IMR-90 (cell line): ENCODE measurements around the gene USP12. TPM values are rescaled to one million over a fixed set of nuclear protein-coding genes. Genes with fewer than 3 reads are reported as not detected.

Experiments
- ATAC-seq: fragments of 200-7000 bp; cut with Tn5 transposase; 2 replicates; pipeline ENCODE4 v1.9.1; 2020; ENCODE audit warnings: low read depth, mild to moderate bottlenecking, moderate library complexity
- BruUV-seq: library from RNA; stranded (reverse); fragments of 400-500 nt; replicated peaks from 2 replicates; lab custom pipeline; 2021; lab: Mats Ljungman, UMichigan
- CTCF ChIA-PET: fragments of 300-600 bp; formaldehyde crosslinking; extraction: SDS; loops from one replicate; lab custom pipeline; 2021; ENCODE audit warnings: antibody characterized with exemption; lab: Yijun Ruan, JAX
- POLR2A ChIA-PET: fragments of 300-600 bp; sonication (Branson Sonifier 250); formaldehyde crosslinking; loops from one replicate; lab custom pipeline; 2022; ENCODE audit warnings: antibody characterized with exemption; ENCODE audit not compliant: unreplicated experiment; lab: Charles Lee
- DNase-seq: peaks from one replicate; pipeline ENCODE4 v3.0.0; 2013
- H2AFZ ChIP-seq: replicated peaks from 2 replicates; pipeline ENCODE3; 2013; ENCODE audit warnings: low read length, mild to moderate bottlenecking; ENCODE audit not compliant: poor library complexity
- H2AK5ac ChIP-seq: 2 replicates; pipeline ENCODE4 v1.6.1; 2013; ENCODE audit warnings: low read depth, low read length, inconsistent platforms
- H2AK9ac ChIP-seq: replicated peaks from 2 replicates; pipeline ENCODE3; 2013; ENCODE audit warnings: mild to moderate bottlenecking, low read depth, low read length, moderate library complexity; ENCODE audit not compliant: poor library complexity
- H2BK120ac ChIP-seq: 2 replicates; pipeline ENCODE4 v1.6.1; 2013; ENCODE audit warnings: low read depth, low read length, inconsistent platforms
- H2BK15ac ChIP-seq: 3 replicates; pipeline ENCODE4 v1.6.1; 2013; ENCODE audit warnings: low read depth, low read length, inconsistent platforms
- H2BK20ac ChIP-seq: 2 replicates; pipeline ENCODE4 v1.6.1; 2013; ENCODE audit warnings: low read depth, mild to moderate bottlenecking, inconsistent platforms, low read length, moderate library complexity
- H2BK5ac ChIP-seq: 2 replicates; pipeline ENCODE4 v1.6.1; 2013; ENCODE audit warnings: mild to moderate bottlenecking, low read depth, low read length, inconsistent platforms; ENCODE audit not compliant: poor library complexity, severe bottlenecking
- H3K14ac ChIP-seq: replicated peaks from 2 replicates; pipeline ENCODE4 v1.6.1; 2013; ENCODE audit warnings: low read depth, low read length, inconsistent platforms
- H3K18ac ChIP-seq: 2 replicates; pipeline ENCODE4 v1.6.1; 2013; ENCODE audit warnings: low read depth, low read length, control low read depth
- H3K23ac ChIP-seq: 2 replicates; pipeline ENCODE4 v1.6.1; 2013; ENCODE audit warnings: low read depth, low read length, inconsistent platforms
- H3K27ac ChIP-seq: 2 replicates; pipeline ENCODE4 v1.5.1; 2013; ENCODE audit warnings: mild to moderate bottlenecking, control low read depth, low read length; ENCODE audit not compliant: insufficient read depth
- H3K27me3 ChIP-seq: 2 replicates; pipeline ENCODE4 v1.6.1; 2013; ENCODE audit warnings: low read length; ENCODE audit not compliant: control insufficient read depth, insufficient read depth
- H3K36me3 ChIP-seq: 2 replicates; pipeline ENCODE4 v1.6.1; 2013; ENCODE audit warnings: low read length, mixed read lengths; ENCODE audit not compliant: control insufficient read depth, insufficient read depth
- H3K4ac ChIP-seq: 2 replicates; pipeline ENCODE4 v1.6.1; 2013; ENCODE audit warnings: low read depth, low read length, inconsistent platforms
- H3K4me1 ChIP-seq: 2 replicates; pipeline ENCODE4 v1.6.1; 2013; ENCODE audit warnings: low read length, mixed read lengths; ENCODE audit not compliant: control insufficient read depth, insufficient read depth
- H3K4me2 ChIP-seq: 2 replicates; pipeline ENCODE4 v1.6.1; 2013; ENCODE audit warnings: low read depth, mild to moderate bottlenecking, control low read depth, low read length, moderate library complexity
- H3K4me3 ChIP-seq: 2 replicates; pipeline ENCODE4 v1.5.1; 2013; ENCODE audit warnings: low read depth, mild to moderate bottlenecking, control low read depth, low read length, moderate library complexity; ENCODE audit not compliant: insufficient read depth
- H3K56ac ChIP-seq: 2 replicates; pipeline ENCODE4 v1.6.1; 2013; ENCODE audit warnings: low read length, inconsistent platforms; ENCODE audit not compliant: insufficient read depth; ENCODE audit errors: extremely low read depth
- H3K79me1 ChIP-seq, 2 experiments: 2 replicates each; pipeline ENCODE4 v1.6.1; 2013; ENCODE audit warnings: low read length in 2 of 2, inconsistent platforms in 1 of 2, low read depth in 1 of 2
- H3K9ac ChIP-seq: 2 replicates; pipeline ENCODE4 v1.6.1; 2013; ENCODE audit warnings: low read depth, low read length, control low read depth
- H3K9me1 ChIP-seq: 2 replicates; pipeline ENCODE4 v1.6.1; 2013; ENCODE audit warnings: low read length, inconsistent platforms; ENCODE audit not compliant: insufficient read depth
- H3K9me3 ChIP-seq: 2 replicates; pipeline ENCODE4 v1.6.1; 2013; ENCODE audit warnings: low read length; ENCODE audit not compliant: control insufficient read depth, insufficient read depth
- H4K20me1 ChIP-seq: 2 replicates; pipeline ENCODE4 v1.6.1; 2013; ENCODE audit warnings: low read length, inconsistent platforms; ENCODE audit not compliant: insufficient read depth
- H4K5ac ChIP-seq: 2 replicates; pipeline ENCODE4 v1.6.1; 2013; ENCODE audit warnings: mild to moderate bottlenecking, low read depth, low read length, control low read depth
- H4K8ac ChIP-seq, 2 experiments: 2 replicates each; pipeline ENCODE4 v1.6.1; 2013; ENCODE audit warnings: low read depth in 2 of 2, low read length in 2 of 2, control low read depth in 1 of 2, inconsistent platforms in 1 of 2
- H4K91ac ChIP-seq: 2 replicates; pipeline ENCODE4 v1.6.1; 2013; ENCODE audit warnings: low read depth, low read length, inconsistent platforms; ENCODE audit not compliant: insufficient read depth
- BHLHE40 ChIP-seq: fragments of 150-350 bp; IDR thresholded peaks from 2 replicates; pipeline ENCODE4 v1.6.1; 2016; ENCODE audit warnings: mild to moderate bottlenecking, low read depth, low read length
- CEBPB ChIP-seq: IDR thresholded peaks from 2 replicates; pipeline ENCODE4 v1.6.1; 2012; ENCODE audit warnings: low read depth, low read length, improper control_type of control experiment
- CHD1 ChIP-seq: IDR thresholded peaks from 2 replicates; pipeline ENCODE4 v1.6.1; 2012; ENCODE audit warnings: low read depth, low read length, improper control_type of control experiment
- FOS ChIP-seq: fragments of 150-350 bp; IDR thresholded peaks from 2 replicates; pipeline ENCODE4 v1.6.1; 2016; ENCODE audit warnings: low read depth, low read length
- MAFK ChIP-seq: IDR thresholded peaks from 2 replicates; pipeline ENCODE4 v1.6.1; 2012; ENCODE audit warnings: low read depth, low read length, improper control_type of control experiment
- MXI1 ChIP-seq: IDR thresholded peaks from 2 replicates; pipeline ENCODE4 v1.6.1; 2012; ENCODE audit warnings: low read depth, mild to moderate bottlenecking, low read length, moderate library complexity, borderline replicate concordance
- RAD21 ChIP-seq: IDR thresholded peaks from 2 replicates; pipeline ENCODE4 v1.6.1; 2012; ENCODE audit warnings: low read length, improper control_type of control experiment
- RFX5 ChIP-seq: IDR thresholded peaks from 2 replicates; pipeline ENCODE4 v1.8.0; 2012; ENCODE audit warnings: low read depth, mild to moderate bottlenecking, low read length, moderate library complexity
- SMC3 ChIP-seq: fragments of 150-350 bp; IDR thresholded peaks from 2 replicates; pipeline ENCODE4 v1.6.1; 2016; ENCODE audit warnings: low read depth, mild to moderate bottlenecking, antibody characterized with exemption, low read length, moderate library complexity
- dilution Hi-C: fragments of 300-500 bp; cut with HindIII; formaldehyde crosslinking; loops from one replicate; pipeline ENCODE4 v1.14.3; 2018; ENCODE audit warnings: low sequenced_read_pairs; ENCODE audit not compliant: unreplicated experiment
- in situ Hi-C: fragments of 300-500 bp; cut with MboI; formaldehyde crosslinking; loops from 3 replicates; pipeline ENCODE4 v1.14.3; 2019; ENCODE audit warnings: low sequenced_read_pairs, inconsistent platforms, mixed read lengths
- intact Hi-C: fragments of 100-400 bp; cut with micrococcal nuclease; formaldehyde crosslinking; loops from 2 replicates; pipeline ENCODE4 v1.10.0; 2022
- polyA plus RNA-seq, 3 experiments: library from polyadenylated mRNA; depleted of rRNA; stranded (reverse); fragments of >200 nt; gene quantifications; 2 replicates each; pipeline ENCODE4 v1.2.3, GENCODE V29; 2012; ENCODE audit warnings: low replicate concordance in 1 of 3
- total RNA-seq: library from RNA; depleted of rRNA; stranded (reverse); fragments of >200 nt; gene quantifications from 2 replicates; pipeline ENCODE4 v1.2.3, GENCODE V29; 2012
- TF ChIP-seq, protein P1 (sequence below): fragments of 150-350 bp; IDR thresholded peaks from 2 replicates; pipeline ENCODE4 v1.6.1; 2016; ENCODE audit warnings: low read depth, mild to moderate bottlenecking, low read length, moderate library complexity, borderline replicate concordance

The USP12 gene
- total and polyA plus RNA-seq, 2 of the 4 experiments (the other 2 are of a cell fraction), result 11.8 to 16.5 TPM

DNA sequence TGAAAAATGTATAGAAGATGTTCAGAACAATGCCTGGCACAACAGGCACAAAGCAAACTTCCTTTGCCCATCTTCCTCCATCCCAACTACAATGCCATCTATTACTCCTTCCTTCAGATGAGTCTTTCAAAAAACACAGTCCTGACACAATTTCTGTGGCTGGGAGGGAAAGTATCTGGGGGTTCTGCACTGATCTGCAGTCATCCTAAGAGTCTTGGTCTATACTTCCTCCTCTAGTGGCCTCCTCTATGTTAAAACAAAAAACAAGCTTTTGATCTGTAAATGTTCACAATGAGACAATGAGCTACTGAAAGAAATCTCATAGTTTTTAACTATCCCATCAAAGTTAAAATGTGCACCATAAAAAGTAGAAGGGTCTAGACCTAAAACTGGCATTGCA is 44.8 kb downstream of the USP12 start:
- H4K5ac ChIP-seq, result no peak overlapping the region; the same call in 1 of the 2 replicates
- no peak overlapping the region for H2AFZ ChIP-seq
- H2BK5ac ChIP-seq, result no peak overlapping the region
- H3K14ac ChIP-seq, result no peak overlapping the region
- no peak overlapping the region for H3K9ac ChIP-seq
- H2AK5ac ChIP-seq, result no peak overlapping the region
- H3K4me1 ChIP-seq, result peaks cover 13% of the 10 kb centered on the region
- TF ChIP-seq MAFK, result no peak
- TF ChIP-seq MXI1, result no peak
- no peak for TF ChIP-seq FOS
- no peak for TF ChIP-seq BHLHE40
- TF ChIP-seq CEBPB, result no peak
- no peak for TF ChIP-seq CHD1
- TF ChIP-seq RFX5, result no peak
- no peak for TF ChIP-seq RAD21
- TF ChIP-seq, protein P1, sequence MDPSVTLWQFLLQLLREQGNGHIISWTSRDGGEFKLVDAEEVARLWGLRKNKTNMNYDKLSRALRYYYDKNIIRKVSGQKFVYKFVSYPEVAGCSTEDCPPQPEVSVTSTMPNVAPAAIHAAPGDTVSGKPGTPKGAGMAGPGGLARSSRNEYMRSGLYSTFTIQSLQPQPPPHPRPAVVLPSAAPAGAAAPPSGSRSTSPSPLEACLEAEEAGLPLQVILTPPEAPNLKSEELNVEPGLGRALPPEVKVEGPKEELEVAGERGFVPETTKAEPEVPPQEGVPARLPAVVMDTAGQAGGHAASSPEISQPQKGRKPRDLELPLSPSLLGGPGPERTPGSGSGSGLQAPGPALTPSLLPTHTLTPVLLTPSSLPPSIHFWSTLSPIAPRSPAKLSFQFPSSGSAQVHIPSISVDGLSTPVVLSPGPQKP, result no peak
- no peak for TF ChIP-seq SMC3
- no peak overlapping the region for H3K27ac ChIP-seq
- in situ Hi-C loops, result no loop called here
- H3K4me3 ChIP-seq, result no peak overlapping the region
- no peak overlapping the region for H2BK15ac ChIP-seq
- peaks cover 50% of the 10 kb centered on the region for H4K20me1 ChIP-seq
- no peak overlapping the region for H2AK9ac ChIP-seq
- no peak overlapping the region for H2BK120ac ChIP-seq
- no peak overlapping the region for H3K4me2 ChIP-seq
- ChIA-PET POLR2A (no interaction called here), CTCF (no interaction called here)
- H2BK20ac ChIP-seq, result no peak overlapping the region
- DNase-seq (no peak), ATAC-seq (no peak)
- no peak overlapping the region for H3K18ac ChIP-seq
- no peak overlapping the region for H3K23ac ChIP-seq
- H3K9me3 ChIP-seq, result peaks cover 3% of the 10 kb centered on the region; the same call in 1 of the 2 replicates
- H4K8ac ChIP-seq, result no peak overlapping the region
- 0 out of 2 replicates have a peak, but pooled peaks cover 1% of the 10 kb centered on the region for H3K36me3 ChIP-seq
- H4K91ac ChIP-seq, result no peak overlapping the region
- no peak overlapping the region for H3K4ac ChIP-seq
- no peak overlapping the region for H3K56ac ChIP-seq
- no TSS peak for BruUV-seq
- dilution Hi-C loops, result no loop called here
- intact Hi-C loops, result no loop called here
- H3K27me3 ChIP-seq, result no peaks in the 10 kb centered on the region
- peaks cover 40 to 72% of the 10 kb centered on the region in 2 experiments for H3K79me1 ChIP-seq
- H3K9me1 ChIP-seq, result no peaks in the 10 kb centered on the region; the same call in none of the 2 replicates
